HG02981 (cell line): Measurements from ENCODE around the gene CTNND2.
"Not testable (repeated sequence)": the region's sequence is repeated elsewhere in the genome, so short reads cannot be mapped to it uniquely, and the experiment has no call there.

Source experiments
- ATAC-seq: cut with Tn5 transposase; IDR thresholded peaks from one replicate; pipeline ENCODE4 v1.9.1; 2021; ENCODE audit warnings: mild to moderate bottlenecking, moderate library complexity; ENCODE audit not compliant: unreplicated experiment

Gene CTNND2

GRCh38 chr5:11334404-11334803, 569.8 kb downstream of the CTNND2 start:
- ATAC-seq = no peak

GRCh38 chr5:11329679-11330078, 574.6 kb downstream of the CTNND2 start:
- no peak for ATAC-seq

- no peak for ATAC-seq
Measured at GRCh38 chr5:11324521-11325289, 579.5 kb downstream of the CTNND2 start.

- no peak for ATAC-seq
Measured at GRCh38 chr5:11323761-11324160, 580.5 kb downstream of the CTNND2 start.

- no peak for ATAC-seq
Measured at GRCh38 chr5:11322133-11322532, 582.1 kb downstream of the CTNND2 start.

- no peak for ATAC-seq
Measured at GRCh38 chr5:11319836-11320580, 584.2 kb downstream of the CTNND2 start.

GRCh38 chr5:11313694-11314093, 590.6 kb downstream of the CTNND2 start:
- ATAC-seq = not testable (repeated sequence)

GRCh38 chr5:11311731-11312130, 592.5 kb downstream of the CTNND2 start:
- no peak for ATAC-seq

GRCh38 chr5:11311272-11311671, 593.0 kb downstream of the CTNND2 start:
- ATAC-seq = no peak

GRCh38 chr5:11310158-11310557, 594.1 kb downstream of the CTNND2 start:
- no peak for ATAC-seq

- ATAC-seq = no peak
Measured at GRCh38 chr5:11306365-11306764, 597.9 kb downstream of the CTNND2 start.

- no peak for ATAC-seq
Measured at GRCh38 chr5:11305245-11305644, 599.0 kb downstream of the CTNND2 start.

GRCh38 chr5:11304641-11305040, 599.6 kb downstream of the CTNND2 start:
- ATAC-seq = no peak

GRCh38 chr5:11302663-11303062, 601.6 kb downstream of the CTNND2 start:
- ATAC-seq = no peak

GRCh38 chr5:11301171-11301570, 603.1 kb downstream of the CTNND2 start:
- ATAC-seq = no peak

- ATAC-seq = no peak
Measured at GRCh38 chr5:11300736-11301135, 603.5 kb downstream of the CTNND2 start.

- ATAC-seq = no peak
Measured at GRCh38 chr5:11298877-11299276, 605.4 kb downstream of the CTNND2 start.

GRCh38 chr5:11293523-11293922, 610.7 kb downstream of the CTNND2 start:
- no peak for ATAC-seq

GRCh38 chr5:11292648-11293356, 611.4 kb downstream of the CTNND2 start:
- ATAC-seq = no peak

- no peak for ATAC-seq
Measured at GRCh38 chr5:11289733-11290132, 614.5 kb downstream of the CTNND2 start.

- ATAC-seq = no peak
Measured at GRCh38 chr5:11289208-11289607, 615.0 kb downstream of the CTNND2 start.

GRCh38 chr5:11281842-11282241, 622.4 kb downstream of the CTNND2 start:
- ATAC-seq = no peak
